ENCODE data around the gene PGA3. TPM values are rescaled to one million over a fixed set of nuclear protein-coding genes. Genes with fewer than 3 reads are reported as not detected.

PGA3 gene
- total and polyA plus RNA-seq, 11 donors = 0.16 to 3.1 (median 1.4) TPM; not detected in 5

DNA sequence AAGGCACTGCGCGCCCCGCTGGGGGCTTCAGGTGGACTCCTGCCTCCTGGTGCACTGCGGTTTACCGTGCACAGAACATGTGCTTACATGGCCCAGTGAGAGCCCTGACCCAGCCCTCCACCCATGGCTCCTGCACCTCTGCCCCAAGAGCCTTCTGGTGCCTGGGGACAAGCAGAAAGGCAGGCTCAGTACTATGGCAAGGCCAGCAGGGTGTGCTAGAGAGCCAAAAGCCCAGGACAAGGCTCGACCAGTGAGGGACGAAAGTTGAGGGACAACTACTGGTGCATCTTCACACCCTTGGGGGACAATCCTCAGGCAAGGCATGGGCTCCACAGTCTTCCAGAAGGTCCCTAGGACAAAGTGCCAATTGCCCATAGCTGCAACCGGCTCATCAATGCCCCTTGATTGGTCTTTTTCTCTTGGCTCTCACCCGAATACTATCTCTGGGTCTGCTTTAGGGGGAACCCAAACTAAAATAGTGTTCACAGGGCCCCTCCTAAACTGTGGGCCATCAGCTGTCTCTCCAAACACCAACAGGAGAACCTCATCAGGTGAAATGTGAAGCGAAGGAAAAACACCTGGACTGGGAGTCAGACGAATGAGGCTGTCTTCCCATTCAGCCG, 51.2 kb downstream of the PGA3 start:
- Histone ChIP-seq H3K27me3 (no peaks in the 10 kb centered on the region), H3K36me3 (no peaks in the 10 kb centered on the region), H3K4me3 (no peak overlapping the region), H3K9me3 (no peaks in the 10 kb centered on the region), H3K27ac (no peak overlapping the region), H3K4me1 (peaks cover 0 to 2% (median 0%) of the 10 kb centered on the region in 12 donors)
- intact Hi-C loops (cut with DNase I) = loop anchor here in 4 of 10 donors (5.0 to 10.0 kb wide), 2 partner anchors 128 to 130 kb away; no protein-coding TSS in a partner anchor
- ATAC-seq (peak in 3 of 4 donors; percentile 64 to 72 (median 70)), DNase-seq (peak; percentile 39 to 77 (median 57))
- 49 to 55% (median 51%) methylated on average over 12 of the region's 12 CpGs for WGBS, 4 donors
- no peak for TF ChIP-seq POLR2A (IDR thresholded peaks at IDR 0.05)
- TF ChIP-seq, protein P1, sequence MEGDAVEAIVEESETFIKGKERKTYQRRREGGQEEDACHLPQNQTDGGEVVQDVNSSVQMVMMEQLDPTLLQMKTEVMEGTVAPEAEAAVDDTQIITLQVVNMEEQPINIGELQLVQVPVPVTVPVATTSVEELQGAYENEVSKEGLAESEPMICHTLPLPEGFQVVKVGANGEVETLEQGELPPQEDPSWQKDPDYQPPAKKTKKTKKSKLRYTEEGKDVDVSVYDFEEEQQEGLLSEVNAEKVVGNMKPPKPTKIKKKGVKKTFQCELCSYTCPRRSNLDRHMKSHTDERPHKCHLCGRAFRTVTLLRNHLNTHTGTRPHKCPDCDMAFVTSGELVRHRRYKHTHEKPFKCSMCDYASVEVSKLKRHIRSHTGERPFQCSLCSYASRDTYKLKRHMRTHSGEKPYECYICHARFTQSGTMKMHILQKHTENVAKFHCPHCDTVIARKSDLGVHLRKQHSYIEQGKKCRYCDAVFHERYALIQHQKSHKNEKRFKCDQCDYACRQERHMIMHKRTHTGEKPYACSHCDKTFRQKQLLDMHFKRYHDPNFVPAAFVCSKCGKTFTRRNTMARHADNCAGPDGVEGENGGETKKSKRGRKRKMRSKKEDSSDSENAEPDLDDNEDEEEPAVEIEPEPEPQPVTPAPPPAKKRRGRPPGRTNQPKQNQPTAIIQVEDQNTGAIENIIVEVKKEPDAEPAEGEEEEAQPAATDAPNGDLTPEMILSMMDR (IDR thresholded peaks at IDR 0.05) = peak; percentile 66 to 84 (median 78)

DNA sequence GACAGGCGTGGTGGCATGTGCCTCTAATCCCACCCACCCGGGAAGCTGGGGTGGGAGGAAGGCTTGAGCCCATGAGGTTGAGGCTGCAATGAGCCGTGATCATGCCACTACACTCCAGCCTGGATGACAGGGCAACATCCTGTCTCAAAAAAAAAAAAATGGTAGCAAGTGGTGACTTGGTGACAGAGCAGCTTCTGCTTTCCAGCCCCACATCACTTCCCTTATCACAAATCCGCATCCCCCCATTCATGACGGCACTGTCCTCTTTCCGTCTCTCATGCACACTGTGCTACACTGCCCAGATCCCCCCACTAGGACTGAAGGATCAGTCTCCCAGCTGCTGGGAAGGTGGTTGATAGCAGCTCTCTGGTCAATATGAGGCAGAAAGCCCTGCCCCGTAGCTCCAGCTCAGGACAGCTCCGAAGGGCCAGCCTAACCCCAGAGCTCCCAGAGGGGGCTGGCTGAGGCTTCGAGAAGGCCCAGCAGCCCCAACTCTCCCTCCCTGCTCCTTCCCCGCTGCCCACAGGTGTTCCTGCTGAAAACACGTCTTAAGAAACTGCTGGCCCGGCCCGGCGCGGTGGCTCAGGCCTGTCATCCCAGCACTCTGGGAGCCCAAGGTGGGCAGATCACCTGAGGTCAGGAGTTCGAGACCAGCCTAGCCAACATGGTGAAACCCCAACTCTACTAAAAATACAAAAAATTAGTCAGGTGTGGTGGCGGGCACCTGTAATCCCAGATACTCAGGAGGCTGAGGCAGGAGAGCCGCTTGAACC, 53.6 kb downstream of the PGA3 start:
- ATAC-seq (no peak), DNase-seq (no peak)
- Histone ChIP-seq H3K9me3 (no peaks in the 10 kb centered on the region), H3K4me3 (no peak overlapping the region), H3K36me3 (no peaks in the 10 kb centered on the region), H3K27ac (no peak overlapping the region), H3K4me1 (no peaks in the 10 kb centered on the region), H3K27me3 (no peaks in the 10 kb centered on the region)
- TF ChIP-seq, protein P1 (IDR thresholded peaks at IDR 0.05) = no peak
- TF ChIP-seq POLR2A (IDR thresholded peaks at IDR 0.05) = no peak
- WGBS, 4 donors = 86 to 90% (median 88%) methylated on average over 18 of the region's 18 CpGs
- intact Hi-C loops (cut with DNase I) = loop anchor here in 4 of 10 donors (5.0 to 10.0 kb wide), 2 partner anchors 125 to 128 kb away; no protein-coding TSS in a partner anchor

DNA sequence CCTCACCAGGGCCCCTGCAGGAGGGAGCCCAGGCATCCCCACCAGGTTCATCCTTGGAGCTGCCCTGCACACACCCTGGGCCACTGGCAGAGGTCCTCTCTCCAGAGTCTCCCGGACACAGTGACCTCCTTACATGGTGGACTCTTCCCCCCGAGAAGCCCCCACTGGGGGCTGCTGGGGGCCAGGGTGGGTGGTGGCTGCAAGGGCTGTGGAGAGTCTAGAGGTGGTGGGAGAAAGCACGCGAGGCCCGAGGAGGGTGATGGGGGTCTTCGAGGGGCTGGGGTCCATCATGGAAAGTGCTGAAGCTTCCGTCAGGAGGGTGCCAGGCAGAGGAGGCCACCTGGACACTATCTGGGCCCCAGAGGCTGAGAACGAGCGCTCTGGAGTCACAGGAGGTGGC, 55.2 kb downstream of the PGA3 start:
- DNase-seq = no peak
- no peak for TF ChIP-seq POLR2A (IDR thresholded peaks at IDR 0.05)
- TF ChIP-seq, protein P1 (IDR thresholded peaks at IDR 0.05) = no peak
- no peaks in the 10 kb centered on the region for H3K9me3 ChIP-seq
- H3K27ac ChIP-seq = no peak overlapping the region
- no peak overlapping the region for H3K4me3 ChIP-seq
- H3K27me3 ChIP-seq = no peaks in the 10 kb centered on the region
- ATAC-seq = peak in 1 of 4 donors; percentile 13
- H3K4me1 ChIP-seq = no peaks in the 10 kb centered on the region
- WGBS, 4 donors = 84 to 92% (median 88%) methylated on average over 9 of the region's 9 CpGs
- H3K36me3 ChIP-seq = no peaks in the 10 kb centered on the region
- intact Hi-C loops (cut with DNase I) = loop anchor here in 4 of 10 donors (5.0 to 10.0 kb wide), 2 partner anchors 124 to 126 kb away; no protein-coding TSS in a partner anchor

DNA sequence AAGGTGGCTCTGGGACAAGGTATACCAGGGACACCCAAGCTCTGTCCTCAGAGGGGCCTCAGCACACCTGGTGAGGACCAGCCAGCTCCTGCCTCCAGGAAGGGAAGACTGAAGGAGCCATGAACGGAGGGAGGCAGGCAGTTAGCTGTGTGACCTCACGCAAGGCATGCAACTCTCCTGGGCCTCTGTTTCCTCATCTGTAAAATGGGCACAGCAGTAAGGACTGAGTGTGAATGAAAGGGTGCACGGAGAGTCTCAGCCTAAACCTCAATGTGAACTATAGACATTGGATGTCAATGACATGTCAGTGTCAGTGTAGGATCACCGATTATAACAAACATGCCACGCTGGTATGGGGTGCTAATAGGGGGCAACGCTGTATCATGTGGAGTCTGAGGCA, 56.0 kb downstream of the PGA3 start:
- no peak overlapping the region for H3K27ac ChIP-seq
- H3K4me3 ChIP-seq = no peak overlapping the region
- intact Hi-C loops (cut with DNase I) = loop anchor here in 4 of 10 donors (5.0 to 10.0 kb wide), 2 partner anchors 123 to 125 kb away; no protein-coding TSS in a partner anchor
- H3K36me3 ChIP-seq = no peaks in the 10 kb centered on the region
- ATAC-seq = no peak
- no peaks in the 10 kb centered on the region for H3K4me1 ChIP-seq
- H3K27me3 ChIP-seq = no peaks in the 10 kb centered on the region
- 94 to 97% (median 95%) methylated on average over 6 of the region's 6 CpGs for WGBS, 4 donors
- DNase-seq = no peak
- H3K9me3 ChIP-seq = no peaks in the 10 kb centered on the region
- no peak for TF ChIP-seq POLR2A (IDR thresholded peaks at IDR 0.05)
- TF ChIP-seq, protein P1 (IDR thresholded peaks at IDR 0.05) = no peak

Measured in heart left ventricle (tissue), 16 donors.